K562 (cell line): ENCODE data around the gene GAL3ST3. TPM values are rescaled to one million over a fixed set of nuclear protein-coding genes. Genes with fewer than 3 reads are reported as not detected.

Source experiments
- ATAC-seq: fragments of 200-7000 bp; cut with Tn5 transposase; 3 replicates; pipeline ENCODE4 v1.9.1; 2020; ENCODE audit warnings: moderate library complexity
- BruUV-seq: library from RNA; stranded (reverse); fragments of 400-500 nt; replicated peaks from 2 replicates; lab custom pipeline; 2021; lab: Mats Ljungman, UMichigan
- CTCF ChIA-PET: fragments of 300-600 bp; formaldehyde crosslinking; extraction: SDS; loops from one replicate; lab custom pipeline; 2021; ENCODE audit warnings: low intra/inter-chr PET ratio; lab: Yijun Ruan, JAX
- POLR2A ChIA-PET: fragments of 300-600, 350-650 bp; sonication (Branson Sonifier 250); formaldehyde crosslinking; extraction: SDS; loops from one replicate; lab custom pipeline; 2021; ENCODE audit warnings: antibody characterized with exemption, inconsistent platforms; lab: Yijun Ruan, JAX
- DNase-seq, 4 experiments: peaks; one replicate each; pipeline versions ENCODE4 v3.0.0 to v3.0.0-alpha.2; 2011 to 2018; ENCODE audit warnings: low spot score in 3 of 4, mixed read lengths in 3 of 4; ENCODE audit errors: extremely low read depth in 1 of 4
- FAIRE-seq: peaks from 2 replicates; lab custom pipeline; 2011; peaks lifted over from hg19 to GRCh38; lab: Jason Lieb, UNC
- H2AFZ ChIP-seq: 2 replicates; pipeline ENCODE4 v1.6.0; 2011; ENCODE audit warnings: low read depth, low read length, control low read depth, inconsistent platforms
- H3K27ac ChIP-seq: fragments of 200-600 bp; 3 replicates; pipeline ENCODE4 v1.8.0; 2011; ENCODE audit warnings: low read depth, mild to moderate bottlenecking, control low read depth, inconsistent platforms, low read length, moderate library complexity, mixed read lengths; ENCODE audit errors: extremely low read depth
- H3K27me3 ChIP-seq, 2 experiments: fragments of 300-600 bp in 1 of 2; 2 replicates in 1 of 2; 3 replicates in 1 of 2; pipeline versions ENCODE4 v1.6.0 to v1.8.0; 2011; ENCODE audit warnings: inconsistent platforms in 2 of 2, low read length in 2 of 2, mild to moderate bottlenecking in 1 of 2, mixed read lengths in 1 of 2, moderate library complexity in 1 of 2; ENCODE audit not compliant: control insufficient read depth in 2 of 2, insufficient read depth in 2 of 2
- H3K36me3 ChIP-seq: fragments of 300-600 bp; 3 replicates; pipeline ENCODE4 v1.8.0; 2011; ENCODE audit warnings: mild to moderate bottlenecking, low read length, inconsistent platforms; ENCODE audit not compliant: control insufficient read depth, insufficient read depth
- H3K4me1 ChIP-seq, 2 experiments: fragments of 200-600 bp in 1 of 2; replicated peaks in 1 of 2; 2 replicates in 1 of 2; 3 replicates in 1 of 2; pipeline versions ENCODE4 v1.5.1 to v1.8.0; 2011; ENCODE audit warnings: inconsistent platforms in 2 of 2, low read length in 2 of 2, mild to moderate bottlenecking in 1 of 2, mixed read lengths in 1 of 2, moderate library complexity in 1 of 2; ENCODE audit not compliant: control insufficient read depth in 2 of 2, insufficient read depth in 2 of 2
- H3K4me2 ChIP-seq: 2 replicates; pipeline ENCODE4 v1.6.1; 2011; ENCODE audit warnings: low read length, control low read depth, inconsistent platforms, mixed read lengths; ENCODE audit not compliant: insufficient read depth
- H3K4me3 ChIP-seq: fragments of 200-600 bp; sonication (generic), shearing (Covaris generic); 2 replicates; pipeline ENCODE4 v1.5.1; 2016; ENCODE audit warnings: control low read depth, inconsistent platforms
- H3K79me2 ChIP-seq: fragments of 200-600 bp; 3 replicates; pipeline ENCODE4 v1.8.0; 2011; ENCODE audit warnings: low read length, inconsistent platforms; ENCODE audit not compliant: control insufficient read depth, insufficient read depth
- H3K9ac ChIP-seq, 2 experiments: 2 replicates each; pipeline versions ENCODE4 v1.6.0 to v1.6.1; 2011; ENCODE audit warnings: low read depth in 2 of 2, low read length in 2 of 2, control low read depth in 1 of 2, inconsistent platforms in 1 of 2, mild to moderate bottlenecking in 1 of 2, mixed read lengths in 1 of 2; ENCODE audit not compliant: insufficient read depth in 1 of 2
- H3K9me1 ChIP-seq: one replicate; pipeline ENCODE4 v1.6.0; 2011; ENCODE audit warnings: inconsistent platforms, mild to moderate bottlenecking, low read length, moderate library complexity; ENCODE audit not compliant: control insufficient read depth, insufficient read depth
- H3K9me3 ChIP-seq: replicated peaks from 2 replicates; pipeline ENCODE4 v1.5.1; 2011; ENCODE audit warnings: low read depth, low read length, inconsistent platforms; ENCODE audit not compliant: control insufficient read depth, insufficient read depth
- H4K20me1 ChIP-seq: replicated peaks from 2 replicates; pipeline ENCODE4 v1.6.1; 2011; ENCODE audit warnings: low read length, inconsistent platforms, mixed read lengths; ENCODE audit not compliant: control insufficient read depth, insufficient read depth
- ARHGAP35 ChIP-seq: fragments of 450-650 bp; IDR thresholded peaks from 2 replicates; pipeline ENCODE4 v1.6.1; 2018; ENCODE audit not compliant: partially characterized antibody
- ARID1B ChIP-seq: fragments of 450-650 bp; IDR thresholded peaks from 2 replicates; pipeline ENCODE4 v1.6.1; 2016; ENCODE audit warnings: antibody characterized with exemption, mild to moderate bottlenecking, inconsistent platforms
- ATF2 ChIP-seq: sonication (generic); formaldehyde crosslinking; IDR thresholded peaks from 2 replicates; pipeline ENCODE4 v1.8.1; 2022; ENCODE audit warnings: missing genetic modification reagents
- CBFA2T2 ChIP-seq: fragments of 450-650 bp; conservative IDR thresholded peaks from 2 replicates; pipeline ENCODE4 v1.6.1; 2017; ENCODE audit warnings: mild to moderate bottlenecking
- CBFA2T3 ChIP-seq: fragments of 450-650 bp; IDR thresholded peaks from 2 replicates; pipeline ENCODE4 v1.6.1; 2017
- CHD4 ChIP-seq: fragments of 200-600 bp; sonication (generic); IDR thresholded peaks from 3 replicates; pipeline ENCODE4 v1.6.1; 2012; ENCODE audit warnings: low read depth, mild to moderate bottlenecking, mixed read lengths, low read length, inconsistent platforms; ENCODE audit not compliant: insufficient read depth, insufficient replicate concordance, poor library complexity, severe bottlenecking
- EGR1 ChIP-seq: fragments of 450-650 bp; conservative IDR thresholded peaks from 2 replicates; pipeline ENCODE4 v1.6.1; 2017; ENCODE audit warnings: mild to moderate bottlenecking
- EHMT2 ChIP-seq: fragments of 450-650 bp; IDR thresholded peaks from 2 replicates; pipeline ENCODE4 v1.6.1; 2018; ENCODE audit warnings: antibody characterized with exemption
- ELF4 ChIP-seq: fragments of 450-650 bp; formaldehyde crosslinking; IDR thresholded peaks from 2 replicates; pipeline ENCODE4 v1.4.0; 2022; ENCODE audit warnings: missing genetic modification characterization
- EZH2 ChIP-seq: IDR thresholded peaks from 2 replicates; pipeline ENCODE4 v1.6.1; 2012; ENCODE audit warnings: low read depth, mild to moderate bottlenecking, inconsistent platforms, low read length, borderline replicate concordance
- FOXA1 ChIP-seq: fragments of 450-650 bp; IDR thresholded peaks from 2 replicates; pipeline ENCODE4 v1.6.1; 2016; ENCODE audit warnings: mild to moderate bottlenecking, borderline replicate concordance
- TEAD4 ChIP-seq, 2 experiments: sonication (generic) in 1 of 2; formaldehyde crosslinking in 1 of 2; IDR thresholded peaks; 2 replicates each; pipeline versions ENCODE4 v1.6.1 to v1.8.0; 2012 to 2022; ENCODE audit warnings: borderline replicate concordance in 1 of 2, inconsistent platforms in 1 of 2, low read length in 1 of 2, mild to moderate bottlenecking in 1 of 2, missing genetic modification reagents in 1 of 2
- TRIM24 ChIP-seq, 2 experiments: fragments of 450-650 bp; IDR thresholded peaks; 2 replicates each; pipeline ENCODE4 v1.6.1; 2016
- ZNF133 ChIP-seq: fragments of 250-450 bp; sonication (Bioruptor Pico); IDR thresholded peaks from 2 replicates; pipeline ENCODE4 v1.4.0; 2020; ENCODE audit warnings: mild to moderate bottlenecking
- ZNF165 ChIP-seq: fragments of 250-450 bp; sonication (Bioruptor Pico); IDR thresholded peaks from 2 replicates; pipeline ENCODE4 v1.4.0; 2020; ENCODE audit warnings: borderline replicate concordance
- ZNF431 ChIP-seq: sonication (generic); formaldehyde crosslinking; IDR thresholded peaks from 2 replicates; pipeline ENCODE4 v1.8.0; 2022; ENCODE audit warnings: mild to moderate bottlenecking, missing genetic modification reagents
- WGBS: fragments of 100-300 bp; shearing (Covaris generic); methylation state at CpG from one replicate; pipeline ENCODE4 v1.1.6; 2016; ENCODE audit warnings: low coverage, mixed read lengths; ENCODE audit not compliant: insufficient coverage; ENCODE audit errors: missing lambda C conversion rate; 5-methylcytosine and 5-hydroxymethylcytosine counted together
- in situ Hi-C: fragments of 300-500 bp; cut with MboI; formaldehyde crosslinking; loops from 4 replicates; pipeline ENCODE4 v1.15.0; 2018; ENCODE audit warnings: inconsistent platforms, mixed read lengths
- intact Hi-C: fragments of 100-400 bp; cut with micrococcal nuclease; formaldehyde crosslinking; loops from 2 replicates; pipeline ENCODE4 v1.14.2; 2022
- polyA plus RNA-seq, 8 experiments: library from polyadenylated mRNA; depleted of rRNA in 4 of 8; stranded (reverse) in 5 of 8; unstranded in 3 of 8; fragments of >200 nt; fragmentation: Nextera tagmentation in 2 of 8; fragmentation: Illumina TruSeq in 1 of 8; extraction: Ambion mirVana in 2 of 8; extraction: Trizol in 1 of 8; gene quantifications; 2 replicates each; pipeline versions ENCODE4 v1.2.1 to v1.2.3, GENCODE V29; 2011 to 2014; ENCODE audit warnings: inconsistent platforms in 1 of 8, missing spikeins in 1 of 8
- total RNA-seq, 7 experiments: library from RNA; depleted of rRNA in 6 of 7; stranded (reverse); fragments of >200 nt in 6 of 7; fragmentation: Illumina TruSeq in 2 of 7; extraction: Trizol in 2 of 7; gene quantifications; 2 replicates each; pipeline versions ENCODE4 v1.2.1 to v1.2.3, GENCODE V29; 2011 to 2021; ENCODE audit warnings: low replicate concordance in 1 of 7

The GAL3ST3 gene
- total and polyA plus RNA-seq, 9 of the 15 experiments (the other 6 are each of a cell fraction or from before 2014, with no cell fraction given), result not detected

DNA sequence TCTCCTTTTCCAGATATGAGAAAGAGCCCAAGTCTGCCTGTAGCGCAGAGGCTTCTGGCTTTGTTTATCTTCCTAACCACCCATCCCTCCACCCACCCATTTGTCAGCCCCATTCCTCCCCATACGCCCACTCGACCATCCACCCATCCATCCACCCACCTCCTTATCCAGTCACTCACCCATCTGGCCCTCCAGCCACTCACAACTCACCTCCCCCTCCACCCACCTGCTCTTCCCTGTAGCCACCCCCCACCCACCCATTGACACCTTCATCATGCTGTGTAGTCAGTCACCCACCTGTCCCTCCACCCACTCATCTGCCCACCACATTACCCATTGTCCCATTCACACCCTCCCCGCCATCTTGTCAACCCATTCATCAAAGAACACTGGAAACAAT lies 31.6 kb downstream of the GAL3ST3 start:
- no peaks in the 10 kb centered on the region for H3K27me3 ChIP-seq
- H3K4me3 ChIP-seq, result no peak overlapping the region
- no peaks in the 10 kb centered on the region for H3K79me2 ChIP-seq
- no peaks in the 10 kb centered on the region for H3K9me3 ChIP-seq
- FAIRE-seq (peak; percentile 78), DNase-seq (peak; percentile 36 to 63 (median 54)), ATAC-seq (no peak)
- TF ChIP-seq CHD4 (no peak), ARID1B (0 out of 2 replicates have a peak, but pooled peaks have one; percentile 11), CBFA2T3 (peak; percentile 51), CBFA2T2 (peak; percentile 38; the same call in 1 of the 2 replicates), ATF2 (CRISPR knock-in tag) (no peak), EGR1 (peak; percentile 99), FOXA1 (no peak), ZNF431 (CRISPR knock-in tag) (no peak), ZNF133 (CRISPR knock-in tag) (no peak), EHMT2 (0 out of 2 replicates have a peak, but pooled peaks have one; percentile 60), EZH2 (no peak), ELF4 (CRISPR knock-in tag) (no peak), TEAD4 (IDR thresholded peaks at IDR 0.05; ENCODE audit: low read length) (peak; percentile 80; the same call in 1 of the 2 replicates), TEAD4 (CRISPR knock-in tag; IDR thresholded peaks at IDR 0.05; ENCODE audit: borderline replicate concordance) (no peak), ARHGAP35 (no peak), TRIM24 (IDR thresholded peaks at IDR 0.05) (no peak; a peak in 1 of 4 replicates), ZNF165 (CRISPR knock-in tag) (no peak)
- intact Hi-C loops (no loop called here), in situ Hi-C loops (no loop called here)
- H3K36me3 ChIP-seq, result no peaks in the 10 kb centered on the region
- H3K4me2 ChIP-seq, result peak overlapping the region; percentile 21; the same call in 1 of the 2 replicates
- peaks cover 34 to 78% of the 10 kb centered on the region in 2 experiments for H3K4me1 ChIP-seq
- ChIA-PET POLR2A (interaction anchor here (0.6 to 1.5 kb wide), 3 partner anchors 10 to 127 kb away, joined by 3 to 8 read pairs (median 3); partner anchors contain the start of gene CCDC85B), CTCF (no interaction called here)
- H3K9me1 ChIP-seq, result peaks cover 5% of the 10 kb centered on the region
- H4K20me1 ChIP-seq, result no peaks in the 10 kb centered on the region
- H3K9ac ChIP-seq, result no peak overlapping the region
- WGBS, result 16% methylated on average over 3 of the region's 4 CpGs
- 0 out of 2 replicates have a peak overlapping the region, but pooled peaks have one; percentile 35 for H2AFZ ChIP-seq
- H3K27ac ChIP-seq, result no peak overlapping the region
- no TSS peak for BruUV-seq
